GM23338 (cell line): ENCODE measurements around the gene TMEM247. TPM values are rescaled to one million over a fixed set of nuclear protein-coding genes. Genes with fewer than 3 reads are reported as not detected.

Source experiments
- ATAC-seq: fragments of 200-7000 bp; cut with Tn5 transposase; 3 replicates; pipeline ENCODE4 v1.9.1; 2020
- DNase-seq: peaks from one replicate; pipeline ENCODE4 v3.0.0-alpha.2; 2015; ENCODE audit warnings: low spot score
- H2AFZ ChIP-seq: fragments of 200-600 bp; sonication (generic); 2 replicates; pipeline ENCODE4 v1.8.0; 2016; ENCODE audit warnings: antibody characterized with exemption, mild to moderate bottlenecking, moderate library complexity
- H3F3A ChIP-seq: fragments of 200-600 bp; sonication (generic); replicated peaks from 2 replicates; pipeline ENCODE4 v1.8.0; 2017; ENCODE audit warnings: antibody characterized with exemption, mixed run types, low read depth
- H3K27ac ChIP-seq: fragments of 200-600 bp; sonication (generic); 2 replicates; pipeline ENCODE4 v1.6.1; 2016; ENCODE audit warnings: low read depth
- H3K27me3 ChIP-seq: fragments of 200-600 bp; sonication (generic); 2 replicates; pipeline ENCODE4 v1.8.0; 2016; ENCODE audit warnings: mild to moderate bottlenecking, mixed run types, moderate library complexity; ENCODE audit not compliant: insufficient read depth
- H3K36me3 ChIP-seq: fragments of 200-600 bp; sonication (generic); 2 replicates; pipeline ENCODE4 v1.8.0; 2016; ENCODE audit warnings: mild to moderate bottlenecking; ENCODE audit not compliant: insufficient read depth
- H3K4me1 ChIP-seq: fragments of 200-600 bp; sonication (generic); 2 replicates; pipeline ENCODE4 v1.8.0; 2016; ENCODE audit warnings: mild to moderate bottlenecking, moderate library complexity; ENCODE audit not compliant: insufficient read depth
- H3K4me2 ChIP-seq: fragments of 200-600 bp; sonication (generic); 2 replicates; pipeline ENCODE4 v1.7.1; 2017; ENCODE audit warnings: mixed run types
- H3K4me3 ChIP-seq: fragments of 200-600 bp; sonication (generic); 2 replicates; pipeline ENCODE4 v1.6.1; 2016; ENCODE audit warnings: mixed run types
- H3K79me2 ChIP-seq: fragments of 200-600 bp; sonication (generic); replicated peaks from 2 replicates; pipeline ENCODE4 v1.8.0; 2017; ENCODE audit warnings: mild to moderate bottlenecking; ENCODE audit not compliant: insufficient read depth
- H3K9me2 ChIP-seq: fragments of 200-600 bp; sonication (generic); 2 replicates; pipeline ENCODE4 v1.8.0; 2017; ENCODE audit not compliant: insufficient read depth
- H4K20me1 ChIP-seq: fragments of 200-600 bp; sonication (generic); replicated peaks from 2 replicates; pipeline ENCODE4 v1.8.0; 2017; ENCODE audit warnings: mild to moderate bottlenecking; ENCODE audit not compliant: insufficient read depth
- H3K27ac Mint-ChIP-seq: 2 replicates; pipeline ENCODE4 v1.8.0; 2020; ENCODE audit warnings: inconsistent platforms, mild to moderate bottlenecking, moderate library complexity, mixed read lengths
- H3K27me3 Mint-ChIP-seq: 3 replicates; pipeline ENCODE4 v1.8.0; 2022; ENCODE audit warnings: low read depth, mild to moderate bottlenecking, moderate library complexity, mixed read lengths, inconsistent platforms; ENCODE audit not compliant: insufficient read depth, poor library complexity
- H3K36me3 Mint-ChIP-seq: 3 replicates; pipeline ENCODE4 v1.8.0; 2021; ENCODE audit warnings: low read depth, mild to moderate bottlenecking, inconsistent platforms, moderate library complexity, mixed read lengths
- H3K4me1 Mint-ChIP-seq: 3 replicates; pipeline ENCODE4 v1.8.0; 2020; ENCODE audit warnings: mild to moderate bottlenecking, inconsistent platforms, mixed read lengths
- H3K4me3 Mint-ChIP-seq: 3 replicates; pipeline ENCODE4 v1.8.0; 2021; ENCODE audit warnings: moderate library complexity, mild to moderate bottlenecking, inconsistent platforms, mixed read lengths
- H3K9me3 Mint-ChIP-seq: 3 replicates; pipeline ENCODE4 v1.8.0; 2020; ENCODE audit warnings: moderate library complexity, mild to moderate bottlenecking, inconsistent platforms, mixed read lengths
- CREB1 ChIP-seq: fragments of 250-450 bp; sonication (Bioruptor Pico); IDR thresholded peaks from 2 replicates; pipeline ENCODE4 v1.5.0; 2020; ENCODE audit warnings: low read depth, mild to moderate bottlenecking, moderate library complexity
- CTCF ChIP-seq, 2 experiments: fragments of 200-600 bp in 1 of 2; sonication (generic) in 1 of 2; conservative IDR thresholded peaks; 2 replicates each; pipeline versions ENCODE4 v1.5.1 to v1.6.1; 2016 to 2017; ENCODE audit warnings: antibody characterized with exemption in 2 of 2, low read depth in 2 of 2, mild to moderate bottlenecking in 2 of 2, moderate library complexity in 1 of 2
- ETS1 ChIP-seq: IDR thresholded peaks from 2 replicates; pipeline ENCODE4 v1.6.1; 2016; ENCODE audit warnings: antibody characterized with exemption
- EZH2 ChIP-seq: fragments of 200-600 bp; sonication (generic); IDR thresholded peaks from one replicate; pipeline ENCODE4 v1.8.0; 2017; ENCODE audit warnings: antibody characterized with exemption, mild to moderate bottlenecking, low read depth; ENCODE audit not compliant: unreplicated experiment
- EZH2phosphoT487 ChIP-seq: fragments of 200-600 bp; sonication (generic); IDR thresholded peaks from one replicate; pipeline ENCODE4 v1.8.1; 2018; ENCODE audit warnings: antibody characterized with exemption; ENCODE audit not compliant: unreplicated experiment
- JUNB ChIP-seq: IDR thresholded peaks from one replicate; pipeline ENCODE4 v1.6.1; 2016; ENCODE audit warnings: antibody characterized with exemption; ENCODE audit not compliant: unreplicated experiment
- NANOG ChIP-seq: IDR thresholded peaks from 2 replicates; pipeline ENCODE4 v1.6.1; 2016; ENCODE audit warnings: antibody characterized with exemption, borderline replicate concordance
- POLR2AphosphoS5 ChIP-seq: IDR thresholded peaks from 2 replicates; pipeline ENCODE4 v1.6.1; 2016; ENCODE audit warnings: antibody characterized with exemption, low read depth
- STAT1 ChIP-seq: IDR thresholded peaks from one replicate; pipeline ENCODE4 v1.6.1; 2016; ENCODE audit warnings: antibody characterized with exemption; ENCODE audit not compliant: unreplicated experiment
- ZNF114 ChIP-seq: fragments of 250-450 bp; sonication (Bioruptor Pico); IDR thresholded peaks from 2 replicates; pipeline ENCODE4 v1.5.0; 2020; ENCODE audit warnings: mild to moderate bottlenecking, moderate library complexity
- ZNF331 ChIP-seq: fragments of 250-450 bp; sonication (Bioruptor Pico); IDR thresholded peaks from 2 replicates; pipeline ENCODE4 v1.5.0; 2020; ENCODE audit warnings: low read depth, mild to moderate bottlenecking, moderate library complexity
- ZNF462 ChIP-seq: fragments of 250-450 bp; sonication (Bioruptor Pico); IDR thresholded peaks from 2 replicates; pipeline ENCODE4 v1.5.0; 2020; ENCODE audit warnings: mild to moderate bottlenecking, moderate library complexity
- polyA plus RNA-seq: library from polyadenylated mRNA; unstranded; fragments of >200 nt; fragmentation: Nextera tagmentation; extraction: Ambion mirVana; gene quantifications from 2 replicates; pipeline ENCODE4 v1.2.1, GENCODE V29; 2016
- total RNA-seq: library from RNA; depleted of rRNA; stranded (reverse); fragments of >200 nt; shearing (Covaris generic); gene quantifications from 2 replicates; pipeline ENCODE4 v1.2.3, GENCODE V29; 2014
- TF ChIP-seq, protein P1 (sequence below): IDR thresholded peaks from one replicate; pipeline ENCODE4 v1.6.1; 2018; ENCODE audit warnings: antibody characterized with exemption; ENCODE audit not compliant: unreplicated experiment

TMEM247 gene
- total and polyA plus RNA-seq, 2 experiments from 2014 or later: not detected

- no peak overlapping the region for H3K4me2 ChIP-seq
- H2AFZ ChIP-seq: no peak overlapping the region
- H3F3A ChIP-seq: no peaks in the 10 kb centered on the region
- no peaks in the 10 kb centered on the region for H3K36me3 Mint-ChIP-seq
- H3K4me3 Mint-ChIP-seq: no peak overlapping the region
- no peak overlapping the region for H3K4me3 ChIP-seq
- H3K27me3 Mint-ChIP-seq: no peaks in the 10 kb centered on the region
- ATAC-seq: no peak
- H3K36me3 ChIP-seq: no peaks in the 10 kb centered on the region
- no peak for TF ChIP-seq EZH2phosphoT487
- no peak for TF ChIP-seq STAT1
- TF ChIP-seq ZNF331: no peak
- TF ChIP-seq NANOG: no peak
- no peak for TF ChIP-seq POLR2AphosphoS5
- TF ChIP-seq, protein P1, sequence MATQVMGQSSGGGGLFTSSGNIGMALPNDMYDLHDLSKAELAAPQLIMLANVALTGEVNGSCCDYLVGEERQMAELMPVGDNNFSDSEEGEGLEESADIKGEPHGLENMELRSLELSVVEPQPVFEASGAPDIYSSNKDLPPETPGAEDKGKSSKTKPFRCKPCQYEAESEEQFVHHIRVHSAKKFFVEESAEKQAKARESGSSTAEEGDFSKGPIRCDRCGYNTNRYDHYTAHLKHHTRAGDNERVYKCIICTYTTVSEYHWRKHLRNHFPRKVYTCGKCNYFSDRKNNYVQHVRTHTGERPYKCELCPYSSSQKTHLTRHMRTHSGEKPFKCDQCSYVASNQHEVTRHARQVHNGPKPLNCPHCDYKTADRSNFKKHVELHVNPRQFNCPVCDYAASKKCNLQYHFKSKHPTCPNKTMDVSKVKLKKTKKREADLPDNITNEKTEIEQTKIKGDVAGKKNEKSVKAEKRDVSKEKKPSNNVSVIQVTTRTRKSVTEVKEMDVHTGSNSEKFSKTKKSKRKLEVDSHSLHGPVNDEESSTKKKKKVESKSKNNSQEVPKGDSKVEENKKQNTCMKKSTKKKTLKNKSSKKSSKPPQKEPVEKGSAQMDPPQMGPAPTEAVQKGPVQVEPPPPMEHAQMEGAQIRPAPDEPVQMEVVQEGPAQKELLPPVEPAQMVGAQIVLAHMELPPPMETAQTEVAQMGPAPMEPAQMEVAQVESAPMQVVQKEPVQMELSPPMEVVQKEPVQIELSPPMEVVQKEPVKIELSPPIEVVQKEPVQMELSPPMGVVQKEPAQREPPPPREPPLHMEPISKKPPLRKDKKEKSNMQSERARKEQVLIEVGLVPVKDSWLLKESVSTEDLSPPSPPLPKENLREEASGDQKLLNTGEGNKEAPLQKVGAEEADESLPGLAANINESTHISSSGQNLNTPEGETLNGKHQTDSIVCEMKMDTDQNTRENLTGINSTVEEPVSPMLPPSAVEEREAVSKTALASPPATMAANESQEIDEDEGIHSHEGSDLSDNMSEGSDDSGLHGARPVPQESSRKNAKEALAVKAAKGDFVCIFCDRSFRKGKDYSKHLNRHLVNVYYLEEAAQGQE: no peak
- TF ChIP-seq CTCF (conservative IDR thresholded peaks at IDR 0.05; ENCODE audit: low read depth in 2 of 2): no peak
- TF ChIP-seq CREB1 (CRISPR knock-in tag): no peak
- no peak for TF ChIP-seq EZH2
- TF ChIP-seq JUNB: no peak
- no peak for TF ChIP-seq ZNF462 (CRISPR knock-in tag)
- TF ChIP-seq ZNF114 (CRISPR knock-in tag): no peak
- no peak for TF ChIP-seq ETS1
- no peak overlapping the region for H3K27ac Mint-ChIP-seq
- no peaks in the 10 kb centered on the region for H3K4me1 Mint-ChIP-seq
- no peaks in the 10 kb centered on the region for H3K9me3 Mint-ChIP-seq
- peaks cover 4% of the 10 kb centered on the region; the same call in 1 of the 2 replicates for H3K9me2 ChIP-seq
- H3K27me3 ChIP-seq: no peaks in the 10 kb centered on the region
- no peak overlapping the region for H3K27ac ChIP-seq
- no peaks in the 10 kb centered on the region for H3K4me1 ChIP-seq
- H3K79me2 ChIP-seq: no peaks in the 10 kb centered on the region
- DNase-seq: no peak
- H4K20me1 ChIP-seq: no peaks in the 10 kb centered on the region
Measured at GRCh38 chr2:46448641-46449040, 30.7 kb upstream of the TMEM247 start.
